AG04449 (cell line): ENCODE data around the gene FOXI1.

Experiments used
- CTCF ChIA-PET: fragments of 350-600 bp; formaldehyde crosslinking; extraction: SDS; loops from one replicate; lab custom pipeline; 2021; ENCODE audit warnings: antibody characterized with exemption; lab: Yijun Ruan, JAX
- POLR2A ChIA-PET: fragments of 400-600, 350-600 bp; formaldehyde crosslinking; extraction: SDS; loops from one replicate; lab custom pipeline; 2020; ENCODE audit warnings: antibody characterized with exemption, inconsistent platforms; lab: Yijun Ruan, JAX
- DNase-seq: peaks from one replicate; pipeline ENCODE4 v3.0.0-alpha.2; 2010; ENCODE audit warnings: low read depth, low spot score
- H3K4me3 ChIP-seq: 2 replicates; pipeline ENCODE4 v1.5.1; 2011; ENCODE audit warnings: low read depth, mild to moderate bottlenecking, control low read depth, low read length
- CTCF ChIP-seq: IDR thresholded peaks from one replicate; pipeline ENCODE4 v1.5.1; 2011; ENCODE audit warnings: mild to moderate bottlenecking, moderate library complexity, low read length, control low read depth, inconsistent platforms; ENCODE audit not compliant: insufficient read depth; ENCODE audit errors: missing control alignments

The FOXI1 gene

GRCh38 chr5:170097934-170098333 lies 7.8 kb upstream of the FOXI1 start:
- CTCF ChIA-PET, result interaction anchor here (1.4 to 7.4 kb wide), 5 partner anchors 86 to 122 kb away, joined by 7 to 257 read pairs (median 58); no protein-coding TSS in a partner anchor

GRCh38 chr5:170100066-170100943 lies 5.4 kb upstream of the FOXI1 start:
- peak; percentile 51 for DNase-seq
- H3K4me3 ChIP-seq, result no peak overlapping the region
- TF ChIP-seq CTCF, result peak; percentile 47
- ChIA-PET POLR2A (no interaction called here), CTCF (interaction anchor here (0.6 to 7.4 kb wide), 44 partner anchors 8 to 1292 kb away, joined by 3 to 257 read pairs (median 5); partner anchors contain the start of gene INSYN2B)

More at GRCh38 chr5:170097934-170098333, 7.8 kb upstream of the FOXI1 start:
- POLR2A ChIA-PET, result no interaction called here
- no peak for TF ChIP-seq CTCF
- no peak overlapping the region for H3K4me3 ChIP-seq
- DNase-seq, result no peak

- H3K4me3 ChIP-seq, result no peak overlapping the region
- ChIA-PET POLR2A (no interaction called here), CTCF (interaction anchor here (5.3 to 7.4 kb wide), 4 partner anchors 75 to 114 kb away, joined by 46 to 257 read pairs (median 85); no protein-coding TSS in a partner anchor)
- DNase-seq, result no peak
- no peak for TF ChIP-seq CTCF
Observed at GRCh38 chr5:170103447-170103846, 2.2 kb upstream of the FOXI1 start.

GRCh38 chr5:170104299-170104698 lies 1.4 kb upstream of the FOXI1 start:
- DNase-seq, result no peak
- TF ChIP-seq CTCF, result no peak
- H3K4me3 ChIP-seq, result no peak overlapping the region
- CTCF ChIA-PET, result interaction anchor here (0.8 to 7.4 kb wide), 4 partner anchors 74 to 113 kb away, joined by 3 to 257 read pairs (median 79); no protein-coding TSS in a partner anchor
- POLR2A ChIA-PET, result no interaction called here

- H3K4me3 ChIP-seq, result no peak overlapping the region
- POLR2A ChIA-PET, result no interaction called here
- DNase-seq, result no peak
- no peak for TF ChIP-seq CTCF
- CTCF ChIA-PET, result interaction anchor here (0.8 to 7.4 kb wide), 4 partner anchors 73 to 112 kb away, joined by 3 to 257 read pairs (median 79); no protein-coding TSS in a partner anchor
Observed at GRCh38 chr5:170104710-170105109, 987 bp upstream of the FOXI1 start.

- CTCF ChIA-PET, result interaction anchor here (0.7 to 1.0 kb wide), 3 partner anchors 13 to 111 kb away, joined by 3 read pairs; no protein-coding TSS in a partner anchor
- no peak for TF ChIP-seq CTCF
- no peak overlapping the region for H3K4me3 ChIP-seq
- POLR2A ChIA-PET, result no interaction called here
- DNase-seq, result no peak
Observed at GRCh38 chr5:170107674-170108073, 2.0 kb downstream of the FOXI1 start.
